Bronchial epithelial cell (primary cell): ENCODE results near the gene ST8SIA5. TPM values are rescaled to one million over a fixed set of nuclear protein-coding genes. Genes with fewer than 3 reads are reported as not detected.

Experiments
- DNase-seq: peaks from one replicate; pipeline ENCODE4 v3.0.0-alpha.2; 2010; ENCODE audit warnings: low read depth
- FAIRE-seq: peaks from 2 replicates; lab custom pipeline; 2011; peaks lifted over from hg19 to GRCh38; lab: Jason Lieb, UNC
- H3K27me3 ChIP-seq: 2 replicates; pipeline ENCODE4 v1.5.1; 2011; ENCODE audit warnings: low read length; ENCODE audit not compliant: control insufficient read depth, insufficient read depth
- H3K36me3 ChIP-seq: 2 replicates; pipeline ENCODE4 v1.5.1; 2011; ENCODE audit warnings: low read length; ENCODE audit not compliant: control insufficient read depth, insufficient read depth
- H3K4me3 ChIP-seq: 2 replicates; pipeline ENCODE4 v1.5.1; 2011; ENCODE audit warnings: mild to moderate bottlenecking, low read depth, low read length, control low read depth
- total RNA-seq: library from RNA; depleted of rRNA; stranded (reverse); fragments of >200 nt; gene quantifications from 2 replicates; pipeline ENCODE4 v1.2.1, GENCODE V29; 2014
- TF ChIP-seq, protein P1 (sequence below): IDR thresholded peaks from 2 replicates; pipeline ENCODE4 v1.5.1; 2011; ENCODE audit warnings: mild to moderate bottlenecking, moderate library complexity, low read length, control low read depth, inconsistent platforms; ENCODE audit not compliant: insufficient read depth, severe bottlenecking

Gene ST8SIA5
- total RNA-seq, 1 donor from 2014 or later = not detected

DNA sequence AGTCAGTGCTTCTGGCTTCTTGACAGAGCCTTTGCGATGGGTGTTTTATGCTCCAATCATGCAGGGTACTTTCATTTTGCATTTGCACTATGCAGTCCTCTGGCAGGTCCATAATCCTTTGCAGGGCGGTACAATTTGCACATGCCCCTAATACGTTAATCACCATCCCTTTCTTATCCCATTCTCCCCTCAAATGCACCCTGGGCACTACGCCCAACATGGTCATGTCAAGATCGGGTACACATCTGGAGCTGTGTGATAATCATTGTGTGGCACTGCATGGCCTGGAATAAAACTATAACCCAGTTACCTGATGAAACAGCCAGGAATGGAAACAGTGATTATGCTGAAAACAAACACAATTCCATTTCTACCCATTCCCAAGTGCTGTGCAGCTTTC, 127.5 kb downstream of the ST8SIA5 start:
- DNase-seq = no peak
- TF ChIP-seq, protein P1, sequence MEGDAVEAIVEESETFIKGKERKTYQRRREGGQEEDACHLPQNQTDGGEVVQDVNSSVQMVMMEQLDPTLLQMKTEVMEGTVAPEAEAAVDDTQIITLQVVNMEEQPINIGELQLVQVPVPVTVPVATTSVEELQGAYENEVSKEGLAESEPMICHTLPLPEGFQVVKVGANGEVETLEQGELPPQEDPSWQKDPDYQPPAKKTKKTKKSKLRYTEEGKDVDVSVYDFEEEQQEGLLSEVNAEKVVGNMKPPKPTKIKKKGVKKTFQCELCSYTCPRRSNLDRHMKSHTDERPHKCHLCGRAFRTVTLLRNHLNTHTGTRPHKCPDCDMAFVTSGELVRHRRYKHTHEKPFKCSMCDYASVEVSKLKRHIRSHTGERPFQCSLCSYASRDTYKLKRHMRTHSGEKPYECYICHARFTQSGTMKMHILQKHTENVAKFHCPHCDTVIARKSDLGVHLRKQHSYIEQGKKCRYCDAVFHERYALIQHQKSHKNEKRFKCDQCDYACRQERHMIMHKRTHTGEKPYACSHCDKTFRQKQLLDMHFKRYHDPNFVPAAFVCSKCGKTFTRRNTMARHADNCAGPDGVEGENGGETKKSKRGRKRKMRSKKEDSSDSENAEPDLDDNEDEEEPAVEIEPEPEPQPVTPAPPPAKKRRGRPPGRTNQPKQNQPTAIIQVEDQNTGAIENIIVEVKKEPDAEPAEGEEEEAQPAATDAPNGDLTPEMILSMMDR = no peak
- Histone ChIP-seq H3K4me3 (no peak overlapping the region), H3K36me3 (no peaks in the 10 kb centered on the region), H3K27me3 (no peaks in the 10 kb centered on the region)
- no peak for FAIRE-seq

DNA sequence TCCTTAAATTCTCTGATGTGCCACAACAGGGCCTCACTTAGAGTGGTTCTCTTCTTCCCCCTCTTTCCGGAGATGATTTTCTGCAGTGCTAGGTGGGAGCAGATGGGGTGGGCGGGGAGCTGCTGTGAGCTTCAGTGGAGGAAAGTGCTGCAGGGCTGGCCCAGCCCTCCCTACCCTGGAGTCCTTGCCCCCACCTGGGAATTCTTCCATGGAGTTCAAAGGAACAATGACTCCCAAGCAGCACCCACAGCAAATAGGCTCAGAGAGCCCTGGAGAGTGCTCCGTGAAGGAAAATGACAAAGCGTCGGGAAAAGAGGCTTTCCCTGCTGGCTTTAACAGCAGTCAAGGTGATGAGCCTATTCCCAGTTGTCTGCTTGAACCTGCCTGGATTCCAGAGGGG, 128.6 kb downstream of the ST8SIA5 start:
- Histone ChIP-seq H3K36me3 (no peaks in the 10 kb centered on the region), H3K4me3 (no peak overlapping the region), H3K27me3 (no peaks in the 10 kb centered on the region)
- TF ChIP-seq, protein P1 = no peak
- no peak for DNase-seq
- FAIRE-seq = no peak

DNA sequence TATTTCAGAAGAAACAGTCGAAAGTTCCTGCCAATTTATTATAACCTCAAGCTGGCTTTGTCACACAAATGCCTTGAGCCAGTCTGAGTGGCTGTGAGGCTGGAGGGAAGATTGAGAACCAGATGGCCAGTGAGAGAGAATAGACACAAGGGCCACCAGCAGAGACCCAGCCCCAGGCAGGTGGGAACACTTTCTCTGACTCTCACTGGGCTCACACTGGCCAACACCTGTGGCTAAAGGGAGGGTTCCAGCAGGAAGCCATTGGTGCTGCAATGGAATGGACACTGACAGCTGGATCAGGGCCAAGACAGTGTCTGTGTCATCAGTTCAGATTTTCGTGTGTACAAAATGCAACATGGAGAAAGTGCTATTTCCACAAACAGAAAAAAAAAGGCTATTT, 129.7 kb downstream of the ST8SIA5 start:
- TF ChIP-seq, protein P1 = no peak
- H3K36me3 ChIP-seq = no peaks in the 10 kb centered on the region
- DNase-seq (no peak), FAIRE-seq (no peak)
- H3K27me3 ChIP-seq = no peaks in the 10 kb centered on the region
- no peak overlapping the region for H3K4me3 ChIP-seq

DNA sequence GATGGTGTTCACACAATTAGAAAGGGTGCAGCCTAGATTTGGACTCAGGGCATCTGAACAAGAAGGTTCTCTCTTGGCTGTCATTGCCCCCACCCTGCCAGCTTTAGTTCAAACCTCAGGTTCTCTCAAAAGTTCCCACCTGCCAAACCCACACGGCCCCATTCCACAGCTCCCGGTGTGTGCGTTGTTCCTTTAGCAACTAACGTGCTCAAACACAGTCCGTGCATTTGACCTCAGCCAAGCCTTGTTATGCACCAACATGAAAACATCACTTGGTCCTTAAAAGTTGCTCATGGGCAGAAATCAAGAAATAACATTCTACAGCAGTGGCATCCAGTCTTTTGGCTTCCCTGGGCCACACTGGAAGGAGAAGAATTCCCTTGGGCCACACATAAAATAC, 131.8 kb downstream of the ST8SIA5 start:
- H3K4me3 ChIP-seq = no peak overlapping the region
- TF ChIP-seq, protein P1 = no peak
- H3K27me3 ChIP-seq = no peaks in the 10 kb centered on the region
- no peaks in the 10 kb centered on the region for H3K36me3 ChIP-seq
- FAIRE-seq (no peak), DNase-seq (no peak)

DNA sequence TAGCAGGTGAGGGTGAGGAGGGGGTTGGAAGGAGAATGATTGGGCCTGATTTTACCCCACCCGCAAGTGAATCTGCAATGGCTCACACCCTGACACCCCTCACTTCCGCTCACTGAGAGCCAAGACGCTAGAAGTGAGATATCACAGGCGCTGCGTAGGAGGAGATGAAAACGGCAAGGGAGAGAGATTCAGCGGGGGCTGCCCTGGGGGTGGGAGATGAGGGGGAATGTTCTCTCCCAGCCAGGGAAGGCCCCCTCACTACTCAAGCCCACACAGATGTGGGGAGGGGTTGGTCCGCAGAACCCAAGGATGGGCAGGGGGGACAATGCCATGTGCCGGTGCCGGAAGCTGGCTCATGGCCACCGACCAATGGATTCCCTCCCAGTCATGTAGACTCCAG, 132.7 kb downstream of the ST8SIA5 start:
- Histone ChIP-seq H3K27me3 (no peaks in the 10 kb centered on the region), H3K36me3 (no peaks in the 10 kb centered on the region), H3K4me3 (no peak overlapping the region)
- TF ChIP-seq, protein P1 = no peak
- FAIRE-seq = no peak
- no peak for DNase-seq

DNA sequence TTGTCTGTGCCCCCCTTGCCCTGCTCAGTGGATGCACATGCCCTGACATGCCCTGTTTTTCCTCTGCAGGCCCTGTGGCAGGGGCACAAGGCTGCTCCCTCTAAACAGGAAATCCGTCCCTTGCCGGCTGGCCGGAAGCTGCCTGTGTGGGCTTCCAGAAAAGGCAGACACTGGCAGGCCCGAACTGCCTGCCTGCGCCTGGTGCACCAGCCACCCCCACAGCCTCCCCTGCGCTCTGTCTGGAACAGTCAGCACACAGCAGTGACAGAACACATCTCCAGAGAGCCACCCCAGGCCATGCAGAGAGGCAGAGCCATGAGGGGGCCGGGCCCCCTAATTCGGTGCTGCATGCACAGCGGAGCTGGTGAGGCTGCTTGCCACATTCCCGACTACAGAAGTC, 133.3 kb downstream of the ST8SIA5 start:
- FAIRE-seq = no peak
- Histone ChIP-seq H3K36me3 (no peaks in the 10 kb centered on the region), H3K4me3 (no peak overlapping the region), H3K27me3 (no peaks in the 10 kb centered on the region)
- TF ChIP-seq, protein P1 = no peak
- DNase-seq = peak; percentile 22
